Measurements from ENCODE around the gene RIPOR2.

DNA sequence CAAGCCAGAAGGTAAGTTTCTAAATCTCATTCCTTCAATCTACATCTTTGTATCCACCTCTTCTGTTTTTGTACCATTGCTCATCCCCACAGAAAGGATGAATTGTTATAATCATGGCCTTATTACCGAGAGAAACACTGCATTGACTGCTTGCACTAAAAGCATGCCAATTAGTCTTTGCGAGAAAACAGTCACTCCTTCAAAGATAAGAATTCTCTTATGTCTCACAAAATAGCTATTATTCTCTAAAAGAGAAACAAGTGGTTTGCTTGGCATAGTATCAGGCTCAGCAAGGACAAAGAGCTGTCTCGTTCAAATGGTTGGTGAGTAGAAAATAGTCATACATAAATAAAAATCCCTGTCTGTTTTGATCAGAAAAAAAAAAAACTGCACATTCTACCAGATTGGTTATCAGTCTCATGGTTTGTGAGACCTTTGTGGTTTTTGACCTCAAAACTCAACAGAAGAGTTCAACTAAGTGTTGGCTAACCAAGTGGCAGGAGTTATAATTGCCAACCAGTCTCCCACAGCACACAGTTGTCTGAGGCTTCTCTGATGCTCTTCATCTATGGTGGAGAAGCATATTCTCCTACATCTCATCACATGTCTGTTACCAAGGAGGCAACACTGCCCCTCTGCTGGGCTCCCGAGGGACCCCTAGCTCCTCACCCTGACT is 101.9 kb downstream of the RIPOR2 start:
- TF ChIP-seq, protein P1, sequence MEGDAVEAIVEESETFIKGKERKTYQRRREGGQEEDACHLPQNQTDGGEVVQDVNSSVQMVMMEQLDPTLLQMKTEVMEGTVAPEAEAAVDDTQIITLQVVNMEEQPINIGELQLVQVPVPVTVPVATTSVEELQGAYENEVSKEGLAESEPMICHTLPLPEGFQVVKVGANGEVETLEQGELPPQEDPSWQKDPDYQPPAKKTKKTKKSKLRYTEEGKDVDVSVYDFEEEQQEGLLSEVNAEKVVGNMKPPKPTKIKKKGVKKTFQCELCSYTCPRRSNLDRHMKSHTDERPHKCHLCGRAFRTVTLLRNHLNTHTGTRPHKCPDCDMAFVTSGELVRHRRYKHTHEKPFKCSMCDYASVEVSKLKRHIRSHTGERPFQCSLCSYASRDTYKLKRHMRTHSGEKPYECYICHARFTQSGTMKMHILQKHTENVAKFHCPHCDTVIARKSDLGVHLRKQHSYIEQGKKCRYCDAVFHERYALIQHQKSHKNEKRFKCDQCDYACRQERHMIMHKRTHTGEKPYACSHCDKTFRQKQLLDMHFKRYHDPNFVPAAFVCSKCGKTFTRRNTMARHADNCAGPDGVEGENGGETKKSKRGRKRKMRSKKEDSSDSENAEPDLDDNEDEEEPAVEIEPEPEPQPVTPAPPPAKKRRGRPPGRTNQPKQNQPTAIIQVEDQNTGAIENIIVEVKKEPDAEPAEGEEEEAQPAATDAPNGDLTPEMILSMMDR (IDR thresholded peaks at IDR 0.05; ENCODE audit: low read depth, low read length) = no peak
- TF ChIP-seq MYC (IDR thresholded peaks at IDR 0.05; ENCODE audit: low read depth, low read length) = no peak
